HEK293 (cell line): Measurements from ENCODE around the gene EZH1.

Experiments used
- CTCF ChIA-PET: fragments of 350-600 bp; formaldehyde crosslinking; extraction: SDS; loops from one replicate; lab custom pipeline; 2021; ENCODE audit warnings: antibody characterized with exemption; lab: Yijun Ruan, JAX
- POLR2A ChIA-PET: fragments of 300-600 bp; formaldehyde crosslinking; extraction: SDS; loops from one replicate; lab custom pipeline; 2020; ENCODE audit warnings: antibody characterized with exemption, inconsistent platforms; lab: Yijun Ruan, JAX
- H3K27ac ChIP-seq: fragments of 200-500 bp; sonication (Bioruptor generic); 2 replicates; pipeline ENCODE4 v1.5.1; 2014; ENCODE audit warnings: low read depth, low read length, control low read depth, inconsistent platforms; ENCODE audit errors: extremely low read depth
- H3K36me3 ChIP-seq, 2 experiments: fragments of 200-500 bp in 1 of 2; sonication (Bioruptor generic) in 1 of 2; 1 replicate in 1 of 2; 2 replicates in 1 of 2; pipeline ENCODE4 v1.5.1; 2014 to 2017; ENCODE audit warnings: inconsistent platforms in 2 of 2, low read length in 2 of 2; ENCODE audit not compliant: control insufficient read depth in 2 of 2, insufficient read depth in 1 of 2
- H3K4me1 ChIP-seq: fragments of 200-500 bp; sonication (Bioruptor generic); 2 replicates; pipeline ENCODE4 v1.5.1; 2014; ENCODE audit warnings: mild to moderate bottlenecking, low read length, inconsistent platforms; ENCODE audit not compliant: control insufficient read depth, insufficient read depth
- H3K4me3 ChIP-seq: 2 replicates; pipeline ENCODE4 v1.5.1; 2011; ENCODE audit warnings: low read depth, mild to moderate bottlenecking, control low read depth, low read length, moderate library complexity
- H3K9me3 ChIP-seq: fragments of 200-500 bp; sonication (Bioruptor generic); 2 replicates; pipeline ENCODE4 v1.5.1; 2014; ENCODE audit warnings: low read depth, low read length, inconsistent platforms; ENCODE audit not compliant: control insufficient read depth, insufficient read depth
- KLF1 ChIP-seq: fragments of 450-650 bp; formaldehyde crosslinking; IDR thresholded peaks from 2 replicates; pipeline ENCODE4 v1.5.1; 2016; ENCODE audit warnings: missing biosample characterization, missing genetic modification characterization
- KLF8 ChIP-seq: fragments of 450-650 bp; formaldehyde crosslinking; IDR thresholded peaks from 2 replicates; pipeline ENCODE4 v1.5.1; 2016; ENCODE audit warnings: missing biosample characterization, missing genetic modification characterization
- KLF9 ChIP-seq: fragments of 450-650 bp; formaldehyde crosslinking; IDR thresholded peaks from 2 replicates; pipeline ENCODE4 v1.5.1; 2016; ENCODE audit warnings: missing biosample characterization, missing genetic modification characterization, low read depth
- SETDB1 ChIP-seq: IDR thresholded peaks from one replicate; pipeline ENCODE4 v1.6.1; 2017; ENCODE audit warnings: mild to moderate bottlenecking, low read length, moderate library complexity, mixed read lengths; ENCODE audit not compliant: insufficient read length
- TSHZ1 ChIP-seq: fragments of 450-650 bp; formaldehyde crosslinking; IDR thresholded peaks from 2 replicates; pipeline ENCODE4 v1.5.1; 2016; ENCODE audit warnings: missing biosample characterization, missing genetic modification characterization, borderline replicate concordance
- ZBTB17 ChIP-seq: fragments of 450-650 bp; formaldehyde crosslinking; IDR thresholded peaks from 2 replicates; pipeline ENCODE4 v1.5.1; 2016; ENCODE audit warnings: missing biosample characterization, missing genetic modification characterization
- ZNF114 ChIP-seq: fragments of 450-650 bp; formaldehyde crosslinking; IDR thresholded peaks from 2 replicates; pipeline ENCODE4 v1.5.0; 2017; ENCODE audit warnings: missing biosample characterization, missing genetic modification characterization
- ZNF175 ChIP-seq: fragments of 450-650 bp; formaldehyde crosslinking; IDR thresholded peaks from 2 replicates; pipeline ENCODE4 v1.5.1; 2016; ENCODE audit warnings: missing biosample characterization, missing genetic modification characterization
- ZNF18 ChIP-seq: fragments of 450-650 bp; formaldehyde crosslinking; IDR thresholded peaks from 2 replicates; pipeline ENCODE4 v1.5.1; 2016; ENCODE audit warnings: missing biosample characterization, missing genetic modification characterization
- ZNF214 ChIP-seq: fragments of 450-650 bp; formaldehyde crosslinking; IDR thresholded peaks from 2 replicates; pipeline ENCODE4 v1.5.1; 2017; ENCODE audit warnings: missing biosample characterization, mild to moderate bottlenecking, missing genetic modification characterization, borderline replicate concordance
- ZNF335 ChIP-seq: fragments of 450-650 bp; formaldehyde crosslinking; conservative IDR thresholded peaks from 2 replicates; pipeline ENCODE4 v1.5.1; 2016; ENCODE audit warnings: missing biosample characterization, missing genetic modification characterization
- ZNF530 ChIP-seq: fragments of 450-650 bp; formaldehyde crosslinking; IDR thresholded peaks from 2 replicates; pipeline ENCODE4 v1.5.1; 2016; ENCODE audit warnings: low read depth, missing biosample characterization, missing genetic modification characterization
- ZNF560 ChIP-seq: fragments of 450-650 bp; formaldehyde crosslinking; IDR thresholded peaks from 2 replicates; pipeline ENCODE4 v1.5.1; 2017; ENCODE audit warnings: missing biosample characterization, missing genetic modification characterization, borderline replicate concordance
- ZNF701 ChIP-seq: fragments of 450-650 bp; formaldehyde crosslinking; IDR thresholded peaks from 2 replicates; pipeline ENCODE4 v1.5.1; 2016; ENCODE audit warnings: missing biosample characterization, missing genetic modification characterization
- ZNF747 ChIP-seq: fragments of 450-650 bp; formaldehyde crosslinking; IDR thresholded peaks from 2 replicates; pipeline ENCODE4 v1.5.1; 2016; ENCODE audit warnings: missing biosample characterization, missing genetic modification characterization
- ZSCAN16 ChIP-seq: fragments of 450-650 bp; formaldehyde crosslinking; IDR thresholded peaks from 2 replicates; pipeline ENCODE4 v1.5.1; 2016; ENCODE audit warnings: missing biosample characterization, missing genetic modification characterization
- ZSCAN4 ChIP-seq: fragments of 450-650 bp; formaldehyde crosslinking; IDR thresholded peaks from 2 replicates; pipeline ENCODE4 v1.5.1; 2017; ENCODE audit warnings: missing biosample characterization, missing genetic modification characterization
- TF ChIP-seq, protein P1 (sequence below): fragments of 450-650 bp; formaldehyde crosslinking; IDR thresholded peaks from 2 replicates; pipeline ENCODE4 v1.5.1; 2016; ENCODE audit warnings: missing biosample characterization, missing genetic modification characterization, borderline replicate concordance
- TF ChIP-seq, protein P2 (sequence below): fragments of 450-650 bp; formaldehyde crosslinking; IDR thresholded peaks from 2 replicates; pipeline ENCODE4 v1.5.1; 2017; ENCODE audit warnings: missing biosample characterization, mild to moderate bottlenecking, missing genetic modification characterization, moderate library complexity
- TF ChIP-seq, protein P3 (sequence below): fragments of 450-650 bp; formaldehyde crosslinking; IDR thresholded peaks from 2 replicates; pipeline ENCODE4 v1.5.1; 2016; ENCODE audit warnings: missing biosample characterization, missing genetic modification characterization
- TF ChIP-seq, protein P4 (sequence below): fragments of 450-650 bp; formaldehyde crosslinking; IDR thresholded peaks from 2 replicates; pipeline ENCODE4 v1.5.1; 2017; ENCODE audit warnings: missing biosample characterization, missing genetic modification characterization

The EZH1 gene

GRCh38 chr17:42687707-42688320 is 57.0 kb downstream of the EZH1 start:
- H3K27ac ChIP-seq = no peak overlapping the region
- POLR2A ChIA-PET = no interaction called here
- H3K4me3 ChIP-seq = no peak overlapping the region
- H3K36me3 ChIP-seq = peaks cover 4 to 52% of the 10 kb centered on the region in 2 experiments; a peak in 1 of 3 replicates
- CTCF ChIA-PET = interaction anchor here (0.6 to 0.7 kb wide), 2 partner anchors 12 to 35 kb away, joined by 5 to 6 read pairs; no protein-coding TSS in a partner anchor
- peaks cover 4% of the 10 kb centered on the region; the same call in 1 of the 2 replicates for H3K4me1 ChIP-seq
- no peaks in the 10 kb centered on the region for H3K9me3 ChIP-seq
- TF ChIP-seq ZNF18 (no peak), ZSCAN4 (tag by site-specific recombination) (no peak), ZNF560 (tag by site-specific recombination) (no peak), TSHZ1 (tag by site-specific recombination) (no peak)
- TF ChIP-seq, protein P1, sequence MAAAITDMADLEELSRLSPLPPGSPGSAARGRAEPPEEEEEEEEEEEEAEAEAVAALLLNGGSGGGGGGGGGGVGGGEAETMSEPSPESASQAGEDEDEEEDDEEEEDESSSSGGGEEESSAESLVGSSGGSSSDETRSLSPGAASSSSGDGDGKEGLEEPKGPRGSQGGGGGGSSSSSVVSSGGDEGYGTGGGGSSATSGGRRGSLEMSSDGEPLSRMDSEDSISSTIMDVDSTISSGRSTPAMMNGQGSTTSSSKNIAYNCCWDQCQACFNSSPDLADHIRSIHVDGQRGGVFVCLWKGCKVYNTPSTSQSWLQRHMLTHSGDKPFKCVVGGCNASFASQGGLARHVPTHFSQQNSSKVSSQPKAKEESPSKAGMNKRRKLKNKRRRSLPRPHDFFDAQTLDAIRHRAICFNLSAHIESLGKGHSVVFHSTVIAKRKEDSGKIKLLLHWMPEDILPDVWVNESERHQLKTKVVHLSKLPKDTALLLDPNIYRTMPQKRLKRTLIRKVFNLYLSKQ (tag by site-specific recombination) = no peak
- TF ChIP-seq, all 188 proteins: peak for 0

GRCh38 chr17:42686520-42687128 is 58.2 kb downstream of the EZH1 start:
- POLR2A ChIA-PET = interaction anchor here (0.8 kb wide), 1 partner anchor 13 kb away, joined by 5 read pairs; no protein-coding TSS in a partner anchor
- Histone ChIP-seq H3K4me3 (no peak overlapping the region), H3K9me3 (no peaks in the 10 kb centered on the region), H3K4me1 (peaks cover 7% of the 10 kb centered on the region), H3K27ac (no peak overlapping the region), H3K36me3 (peaks cover 4 to 42% of the 10 kb centered on the region in 2 experiments; a peak in 1 of 3 replicates)
- CTCF ChIA-PET = interaction anchor here (0.6 to 0.7 kb wide), 2 partner anchors 36 to 257 kb away, joined by 3 to 4 read pairs; no protein-coding TSS in a partner anchor
- TF ChIP-seq, protein P2, sequence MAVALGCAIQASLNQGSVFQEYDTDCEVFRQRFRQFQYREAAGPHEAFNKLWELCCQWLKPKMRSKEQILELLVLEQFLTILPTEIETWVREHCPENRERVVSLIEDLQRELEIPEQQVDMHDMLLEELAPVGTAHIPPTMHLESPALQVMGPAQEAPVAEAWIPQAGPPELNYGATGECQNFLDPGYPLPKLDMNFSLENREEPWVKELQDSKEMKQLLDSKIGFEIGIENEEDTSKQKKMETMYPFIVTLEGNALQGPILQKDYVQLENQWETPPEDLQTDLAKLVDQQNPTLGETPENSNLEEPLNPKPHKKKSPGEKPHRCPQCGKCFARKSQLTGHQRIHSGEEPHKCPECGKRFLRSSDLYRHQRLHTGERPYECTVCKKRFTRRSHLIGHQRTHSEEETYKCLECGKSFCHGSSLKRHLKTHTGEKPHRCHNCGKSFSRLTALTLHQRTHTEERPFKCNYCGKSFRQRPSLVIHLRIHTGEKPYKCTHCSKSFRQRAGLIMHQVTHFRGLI = no peak
- TF ChIP-seq ZNF747 (tag by site-specific recombination) (no peak), ZBTB17 (tag by site-specific recombination) (no peak), ZSCAN16 (tag by site-specific recombination) (no peak), SETDB1 (no peak), ZNF214 (tag by site-specific recombination) (no peak), ZNF701 (tag by site-specific recombination) (no peak), ZNF335 (tag by site-specific recombination) (no peak), ZNF175 (no peak), ZNF114 (tag by site-specific recombination) (no peak), KLF8 (tag by site-specific recombination) (no peak), KLF9 (tag by site-specific recombination) (no peak), ZNF530 (no peak), KLF1 (tag by site-specific recombination) (no peak)
- TF ChIP-seq, protein P3, sequence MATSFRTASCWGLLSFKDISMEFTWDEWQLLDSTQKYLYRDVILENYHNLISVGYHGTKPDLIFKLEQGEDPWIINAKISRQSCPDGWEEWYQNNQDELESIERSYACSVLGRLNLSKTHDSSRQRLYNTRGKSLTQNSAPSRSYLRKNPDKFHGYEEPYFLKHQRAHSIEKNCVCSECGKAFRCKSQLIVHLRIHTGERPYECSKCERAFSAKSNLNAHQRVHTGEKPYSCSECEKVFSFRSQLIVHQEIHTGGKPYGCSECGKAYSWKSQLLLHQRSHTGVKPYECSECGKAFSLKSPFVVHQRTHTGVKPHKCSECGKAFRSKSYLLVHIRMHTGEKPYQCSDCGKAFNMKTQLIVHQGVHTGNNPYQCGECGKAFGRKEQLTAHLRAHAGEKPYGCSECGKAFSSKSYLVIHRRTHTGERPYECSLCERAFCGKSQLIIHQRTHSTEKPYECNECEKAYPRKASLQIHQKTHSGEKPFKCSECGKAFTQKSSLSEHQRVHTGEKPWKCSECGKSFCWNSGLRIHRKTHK (tag by site-specific recombination) = no peak
- TF ChIP-seq, protein P4, sequence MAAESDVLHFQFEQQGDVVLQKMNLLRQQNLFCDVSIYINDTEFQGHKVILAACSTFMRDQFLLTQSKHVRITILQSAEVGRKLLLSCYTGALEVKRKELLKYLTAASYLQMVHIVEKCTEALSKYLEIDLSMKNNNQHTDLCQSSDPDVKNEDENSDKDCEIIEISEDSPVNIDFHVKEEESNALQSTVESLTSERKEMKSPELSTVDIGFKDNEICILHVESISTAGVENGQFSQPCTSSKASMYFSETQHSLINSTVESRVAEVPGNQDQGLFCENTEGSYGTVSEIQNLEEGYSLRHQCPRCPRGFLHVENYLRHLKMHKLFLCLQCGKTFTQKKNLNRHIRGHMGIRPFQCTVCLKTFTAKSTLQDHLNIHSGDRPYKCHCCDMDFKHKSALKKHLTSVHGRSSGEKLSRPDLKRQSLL = no peak
